T-cell (primary cell): ENCODE results near the gene KRT71. TPM values are rescaled to one million over a fixed set of nuclear protein-coding genes. Genes with fewer than 3 reads are reported as not detected.

Experiments
- ATAC-seq, 4 experiments: fragments of 200-7000 bp in 3 of 4; fragments of 150-1000 bp in 1 of 4; cut with Tn5 transposase; replicated peaks in 1 of 4; 1 replicate in 3 of 4; 2 replicates in 1 of 4; pipeline ENCODE4 v1.10.0; 2021; ENCODE audit warnings: moderate library complexity in 3 of 4, mild to moderate bottlenecking in 2 of 4, moderate number of reproducible peaks in 1 of 4
- CTCF ChIA-PET, 2 donors: fragments of 300-600 bp; sonication (Branson Sonifier 250); formaldehyde crosslinking; loops; one replicate each; lab custom pipeline; 2022; ENCODE audit warnings: antibody characterized with exemption in 2 of 2; lab: Charles Lee
- POLR2A ChIA-PET, 2 donors: fragments of 300-600 bp; sonication (Branson Sonifier 250); formaldehyde crosslinking; loops; one replicate each; lab custom pipeline; 2022; ENCODE audit warnings: antibody characterized with exemption in 2 of 2; lab: Charles Lee
- DNase-seq, 35 experiments: peaks; one replicate each; pipeline versions ENCODE4 v3.0.0 to v3.0.0-alpha.2; 2013 to 2023
- H3K27ac ChIP-seq: one replicate; pipeline ENCODE4 v1.5.1; 2013; ENCODE audit warnings: low read length
- H3K27me3 ChIP-seq, 2 experiments: replicated peaks in 1 of 2; 1 replicate in 1 of 2; 2 replicates in 1 of 2; pipeline versions ENCODE4 v1.6.1 to v1.7.0; 2013; ENCODE audit warnings: low read length in 1 of 2, mixed read lengths in 1 of 2; ENCODE audit not compliant: control insufficient read depth in 2 of 2, insufficient read depth in 2 of 2; ENCODE audit errors: extremely low read depth in 1 of 2
- H3K36me3 ChIP-seq, 2 donors: 1 replicate in 1 of 2; 2 replicates in 1 of 2; pipeline versions ENCODE4 v1.6.1 to v1.7.0; 2013; ENCODE audit warnings: low read length in 1 of 2; ENCODE audit not compliant: control insufficient read depth in 2 of 2, insufficient read depth in 1 of 2; ENCODE audit errors: extremely low read depth in 1 of 2
- H3K4me1 ChIP-seq, 2 experiments: 1 replicate in 1 of 2; 2 replicates in 1 of 2; pipeline versions ENCODE4 v1.6.1 to v1.7.0; 2013; ENCODE audit warnings: low read length in 2 of 2, mixed read lengths in 1 of 2; ENCODE audit not compliant: insufficient read depth in 2 of 2, control insufficient read depth in 1 of 2; ENCODE audit errors: extremely low read depth in 1 of 2
- H3K4me3 ChIP-seq, 2 donors: 1 replicate in 1 of 2; 2 replicates in 1 of 2; pipeline versions ENCODE4 v1.5.1 to v1.7.0; 2013; ENCODE audit warnings: mild to moderate bottlenecking in 2 of 2, low read length in 1 of 2, moderate library complexity in 1 of 2; ENCODE audit not compliant: control insufficient read depth in 1 of 2; ENCODE audit errors: extremely low read depth in 1 of 2
- H3K9me3 ChIP-seq: 2 replicates; pipeline ENCODE4 v1.7.0; 2013
- H3K27ac Mint-ChIP-seq, 2 donors: one replicate each; pipeline ENCODE4 v1.8.0; 2020 to 2021; ENCODE audit warnings: mild to moderate bottlenecking in 2 of 2, mixed read lengths in 2 of 2
- H3K27me3 Mint-ChIP-seq, 2 donors: one replicate each; pipeline ENCODE4 v1.8.0; 2021 to 2022; ENCODE audit warnings: mixed read lengths in 2 of 2
- H3K36me3 Mint-ChIP-seq: one replicate; pipeline ENCODE4 v1.8.0; 2021; ENCODE audit warnings: mixed read lengths
- H3K4me1 Mint-ChIP-seq, 3 donors: one replicate each; pipeline ENCODE4 v1.8.0; 2020 to 2022; ENCODE audit warnings: mixed read lengths in 3 of 3, mild to moderate bottlenecking in 1 of 3
- H3K4me3 Mint-ChIP-seq, 3 donors: one replicate each; pipeline ENCODE4 v1.8.0; 2020 to 2022; ENCODE audit warnings: mild to moderate bottlenecking in 3 of 3, mixed read lengths in 3 of 3, moderate library complexity in 3 of 3
- H3K9me3 Mint-ChIP-seq, 3 donors: one replicate each; pipeline ENCODE4 v1.8.0; 2020 to 2022; ENCODE audit warnings: mixed read lengths in 3 of 3
- WGBS: methylation state at CpG from one replicate; pipeline ENCODE4 v1.1.5; 2013; ENCODE audit warnings: missing lambda C conversion rate; ENCODE audit not compliant: insufficient coverage; 5-methylcytosine and 5-hydroxymethylcytosine counted together
- total RNA-seq, 35 experiments: library from RNA in 6 of 35; stranded (reverse) in 6 of 35; fragments of 120-200 nt in 1 of 35; gene quantifications; one replicate each; pipeline versions ENCODE4 v1.2.1 to v1.2.4 and lab custom pipeline; 2013 to 2026

The KRT71 gene
- total RNA-seq (not detected), total RNA-seq (lab: John Stamatoyannopoulos, UW) (0 to 0.06 (median 0) reads per million in 29 experiments)
- not detected for total RNA-seq (2013)

DNA sequence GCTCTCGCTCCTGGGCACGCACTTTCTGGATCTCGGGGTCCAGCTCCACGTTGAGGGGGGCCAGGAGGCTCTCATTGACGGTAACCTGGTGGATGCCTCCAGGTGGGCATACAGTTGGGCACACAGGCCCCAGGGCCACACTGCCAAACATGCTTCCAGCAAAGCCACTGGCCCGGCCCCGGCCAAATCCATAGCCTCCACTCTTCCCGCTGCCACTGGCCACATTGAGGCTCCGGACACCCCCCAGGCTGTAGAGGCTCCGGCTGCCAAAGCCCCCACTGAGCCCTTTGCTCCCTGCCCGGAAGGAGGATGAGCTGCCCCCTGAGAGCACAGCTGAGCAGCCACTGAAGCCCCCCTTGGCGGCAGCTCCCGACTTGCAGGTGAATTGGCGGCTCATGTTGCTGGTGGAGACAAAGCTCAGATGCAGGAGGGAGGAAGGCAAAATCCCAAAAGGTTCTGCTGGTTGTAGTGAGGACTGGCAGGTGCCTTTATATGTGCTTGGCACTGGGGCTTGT, at the start of gene KRT71:
KRT71 (minus strand) TSS at position 465 of the 515 bp plus-strand sequence; CDS start at position 397, 68 bp downstream.
- Mint-ChIP-seq H3K9me3 (no peaks in the 10 kb centered on the region), H3K27me3 (peaks cover 16 to 21% of the 10 kb centered on the region in 2 donors), H3K27ac (peak within 1 kb of the TSS in 1 of 2 donors; percentile 1), H3K4me3 (no peak within 1 kb of the TSS), H3K36me3 (no peaks in the 10 kb centered on the region), H3K4me1 (peaks cover 5 to 18% (median 9%) of the 10 kb centered on the region in 3 donors)
- Histone ChIP-seq H3K4me3 (no peak within 1 kb of the TSS), H3K36me3 (no peaks in the 10 kb centered on the region), H3K27ac (no peak within 1 kb of the TSS), H3K4me1 (peaks cover 0 to 45% of the 10 kb centered on the region in 2 experiments), H3K9me3 (no peaks in the 10 kb centered on the region), H3K27me3 (peaks cover 0 to 22% of the 10 kb centered on the region in 2 experiments)
- ChIA-PET POLR2A (no interaction called here), CTCF (no interaction called here)
- DNase-seq (no peak), ATAC-seq (no peak)
- WGBS: 83% methylated on average over 14 of the region's 14 CpGs

DNA sequence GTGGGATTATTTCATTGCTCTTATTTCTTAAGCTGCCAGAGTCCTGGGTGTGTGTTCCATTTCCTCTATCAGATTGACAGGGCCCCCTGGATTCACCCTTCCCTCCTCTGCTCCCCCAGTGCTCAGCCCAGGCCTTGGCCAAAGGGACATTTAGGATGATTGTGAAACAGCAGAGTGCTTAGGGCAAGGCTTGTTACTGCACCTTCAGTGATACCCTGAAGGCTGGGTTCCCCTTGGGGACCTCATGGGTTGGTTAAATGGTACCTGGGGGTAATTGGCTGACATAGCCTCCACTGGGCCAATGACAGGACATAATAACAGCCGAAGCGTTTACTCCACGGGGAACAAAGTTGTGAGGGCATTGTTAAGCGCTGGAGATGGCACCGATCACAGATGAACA, 49.6 kb upstream of the KRT71 start:
- Histone ChIP-seq H3K4me1 (peaks cover 42 to 51% of the 10 kb centered on the region in 2 experiments), H3K27ac (no peak overlapping the region), H3K36me3 (no peaks in the 10 kb centered on the region), H3K4me3 (no peak overlapping the region), H3K9me3 (no peaks in the 10 kb centered on the region), H3K27me3 (peaks cover 0 to 15% of the 10 kb centered on the region in 2 experiments)
- CTCF ChIA-PET: no interaction called here
- ATAC-seq (no peak), DNase-seq (peak in 1 of 35 experiments; percentile 5)
- Mint-ChIP-seq H3K4me3 (peak overlapping the region in 1 of 3 donors; percentile 58), H3K27me3 (peaks cover 5 to 9% of the 10 kb centered on the region in 2 donors), H3K36me3 (peaks cover under 1% of the 10 kb centered on the region), H3K9me3 (no peaks in the 10 kb centered on the region), H3K27ac (peak overlapping the region; percentile 70 to 76), H3K4me1 (peaks cover 58 to 72% (median 62%) of the 10 kb centered on the region in 3 donors)
- POLR2A ChIA-PET: interaction anchor here in 1 of 2 donors (0.7 kb wide), 1 partner anchor 627 kb away, joined by 3 read pairs; no protein-coding TSS in a partner anchor
- 95% methylated on average over 5 of the region's 5 CpGs for WGBS

DNA sequence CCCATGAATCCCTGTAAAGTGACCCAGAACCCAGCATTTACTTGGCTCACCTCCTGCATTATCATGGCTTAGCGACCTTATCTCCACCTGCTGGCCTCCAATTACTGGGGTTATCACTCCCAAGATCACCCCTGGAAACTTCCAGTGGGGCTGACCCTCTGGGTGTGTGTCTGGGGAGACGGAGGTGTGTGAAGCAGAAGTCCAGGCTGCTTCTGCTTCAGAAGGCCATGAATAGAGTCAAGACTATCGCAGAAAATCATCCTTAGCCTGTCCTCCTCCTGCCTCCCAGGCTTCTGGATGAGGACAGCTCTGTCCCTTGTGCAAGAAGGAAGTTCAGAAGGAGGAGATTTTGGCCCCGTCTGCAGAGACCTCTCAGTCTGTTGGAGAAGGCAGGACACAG, 48.7 kb upstream of the KRT71 start:
- peaks cover 0 to 15% of the 10 kb centered on the region in 2 experiments for H3K27me3 ChIP-seq
- DNase-seq: peak in 1 of 35 experiments; percentile 4
- ATAC-seq: no peak
- peaks cover 33 to 43% of the 10 kb centered on the region in 2 experiments for H3K4me1 ChIP-seq
- ChIA-PET POLR2A (interaction anchor here in 1 of 2 donors (0.7 kb wide), 1 partner anchor 626 kb away, joined by 3 read pairs; no protein-coding TSS in a partner anchor), CTCF (no interaction called here)
- Mint-ChIP-seq H3K27ac (no peak overlapping the region), H3K27me3 (peaks cover 5 to 8% of the 10 kb centered on the region in 2 donors), H3K4me3 (no peak overlapping the region), H3K9me3 (no peaks in the 10 kb centered on the region), H3K4me1 (peaks cover 50 to 63% (median 53%) of the 10 kb centered on the region in 3 donors), H3K36me3 (no peaks in the 10 kb centered on the region)
- H3K36me3 ChIP-seq: no peaks in the 10 kb centered on the region
- no peak overlapping the region for H3K27ac ChIP-seq
- H3K4me3 ChIP-seq: no peak overlapping the region
- WGBS: 83% methylated on average over 1 of the region's 4 CpGs
- H3K9me3 ChIP-seq: no peaks in the 10 kb centered on the region

DNA sequence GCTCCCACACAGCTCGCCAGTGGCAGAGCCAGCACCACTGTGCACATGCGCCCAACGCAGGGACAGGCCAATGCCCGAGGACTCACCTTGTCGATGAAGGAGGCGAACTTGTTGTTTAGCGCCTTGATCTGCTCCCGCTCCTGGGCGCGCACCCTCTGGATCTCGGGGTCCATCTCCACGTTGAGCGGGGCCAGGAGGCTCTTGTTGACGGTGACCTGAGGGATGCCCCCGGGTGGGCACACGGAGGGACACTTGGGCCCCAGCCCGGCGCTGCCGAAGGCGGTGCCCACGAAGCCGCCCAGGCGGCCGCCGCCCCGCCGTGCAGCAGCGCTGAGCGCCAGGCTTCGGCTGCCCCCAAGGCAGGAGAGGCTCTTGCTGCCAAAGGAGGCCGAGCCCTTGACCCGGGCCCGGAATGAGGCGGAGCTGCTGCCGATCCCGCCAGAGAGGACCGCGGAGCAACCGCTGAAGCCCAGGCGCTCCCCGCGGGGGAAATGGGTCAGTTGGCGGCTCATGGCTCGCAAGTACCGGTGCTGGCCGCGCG, 48.1 kb upstream of the KRT71 start, which contains the start of gene KRT72:
KRT72 (minus strand) TSS at position 523 of the 541 bp plus-strand sequence; CDS start at position 512, 11 bp downstream.
- H3K36me3 ChIP-seq: no peaks in the 10 kb centered on the region
- DNase-seq (peak in 1 of 35 experiments; percentile 5), ATAC-seq (no peak)
- no peak within 1 kb of the TSS for H3K4me3 ChIP-seq
- Mint-ChIP-seq H3K27me3 (peaks cover 5 to 7% of the 10 kb centered on the region in 2 donors), H3K27ac (peak within 1 kb of the TSS in 1 of 2 donors; percentile 70), H3K9me3 (no peaks in the 10 kb centered on the region), H3K4me1 (peaks cover 46 to 59% (median 48%) of the 10 kb centered on the region in 3 donors), H3K4me3 (peak within 1 kb of the TSS in 1 of 3 donors; percentile 58), H3K36me3 (no peaks in the 10 kb centered on the region)
- POLR2A ChIA-PET: no interaction called here
- H3K27ac ChIP-seq: no peak within 1 kb of the TSS
- CTCF ChIA-PET: no interaction called here
- H3K27me3 ChIP-seq: peaks cover 0 to 15% of the 10 kb centered on the region in 2 experiments
- WGBS: 67% methylated on average over 48 of the region's 48 CpGs
- peaks cover 30 to 36% of the 10 kb centered on the region in 2 experiments for H3K4me1 ChIP-seq
- H3K9me3 ChIP-seq: no peaks in the 10 kb centered on the region

DNA sequence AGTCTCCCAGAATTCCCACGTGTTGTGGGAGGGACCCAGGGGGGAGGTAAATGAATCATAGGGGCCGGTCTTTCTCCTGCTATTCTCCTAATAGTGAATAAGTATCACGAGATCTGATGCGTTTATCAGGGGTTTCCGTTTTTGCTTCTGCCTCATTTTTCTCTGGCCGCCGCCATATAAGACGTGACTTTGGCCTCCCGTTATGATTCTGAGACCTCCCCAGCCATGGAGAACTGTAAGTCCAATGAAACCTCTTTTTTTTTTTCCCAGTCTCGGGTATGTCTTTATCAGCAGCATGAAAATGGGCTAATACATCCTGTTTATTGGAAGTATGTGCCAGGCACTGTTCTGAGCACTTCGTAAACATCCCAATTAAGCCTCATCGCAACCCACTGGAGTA, 47.5 kb upstream of the KRT71 start:
- Mint-ChIP-seq H3K9me3 (no peaks in the 10 kb centered on the region), H3K27ac (no peak overlapping the region), H3K4me1 (peaks cover 40 to 54% (median 43%) of the 10 kb centered on the region in 3 donors), H3K27me3 (peaks cover 5 to 7% of the 10 kb centered on the region in 2 donors), H3K36me3 (no peaks in the 10 kb centered on the region), H3K4me3 (no peak overlapping the region)
- ChIA-PET CTCF (no interaction called here), POLR2A (no interaction called here)
- Histone ChIP-seq H3K27ac (no peak overlapping the region), H3K36me3 (no peaks in the 10 kb centered on the region), H3K9me3 (no peaks in the 10 kb centered on the region), H3K4me3 (no peak overlapping the region), H3K27me3 (peaks cover 0 to 15% of the 10 kb centered on the region in 2 experiments), H3K4me1 (peaks cover 26 to 31% of the 10 kb centered on the region in 2 experiments)
- DNase-seq (no peak), ATAC-seq (no peak)
- WGBS: 92% methylated on average over 9 of the region's 12 CpGs

DNA sequence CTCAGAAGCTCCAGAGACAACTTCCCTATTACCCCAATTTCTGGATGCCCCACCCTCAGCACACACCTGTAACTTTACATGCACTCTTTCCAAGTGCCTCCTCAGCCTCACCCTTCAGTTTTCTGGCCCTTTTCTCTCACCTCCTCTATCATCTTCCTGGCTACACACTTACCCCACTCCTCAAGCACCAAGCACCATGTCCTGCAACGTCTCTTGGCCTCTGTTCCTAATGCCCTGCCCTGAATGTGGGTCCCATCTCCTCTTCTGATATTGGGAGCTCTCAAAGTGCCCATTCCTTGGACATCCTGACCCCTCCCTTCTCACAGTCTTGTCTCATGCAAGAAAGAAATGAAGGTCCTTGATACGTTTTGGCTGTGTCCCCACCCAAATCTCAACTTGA, 47.1 kb upstream of the KRT71 start:
- Mint-ChIP-seq H3K36me3 (no peaks in the 10 kb centered on the region), H3K27ac (peak overlapping the region in 1 of 2 donors; percentile 5), H3K27me3 (peaks cover 5 to 7% of the 10 kb centered on the region in 2 donors), H3K4me1 (peaks cover 36 to 50% (median 39%) of the 10 kb centered on the region in 3 donors), H3K9me3 (no peaks in the 10 kb centered on the region), H3K4me3 (no peak overlapping the region)
- DNase-seq (peak in 2 of 35 experiments; percentile 1 to 2), ATAC-seq (no peak)
- peaks cover 25 to 27% of the 10 kb centered on the region in 2 experiments for H3K4me1 ChIP-seq
- H3K9me3 ChIP-seq: no peaks in the 10 kb centered on the region
- no peak overlapping the region for H3K4me3 ChIP-seq
- no peak overlapping the region for H3K27ac ChIP-seq
- H3K27me3 ChIP-seq: peaks cover 0 to 15% of the 10 kb centered on the region in 2 experiments
- ChIA-PET CTCF (interaction anchor here in 1 of 2 donors (0.7 kb wide), 1 partner anchor 279 kb away, joined by 3 read pairs; no protein-coding TSS in a partner anchor), POLR2A (no interaction called here)
- no peaks in the 10 kb centered on the region for H3K36me3 ChIP-seq
- 63% methylated on average over 1 of the region's 2 CpGs for WGBS
